ENCODE results near the gene BPIFA1. TPM values are rescaled to one million over a fixed set of nuclear protein-coding genes. Genes with fewer than 3 reads are reported as not detected.

The BPIFA1 gene
- total RNA-seq, 1 donor from 2014 or later = not detected

- Histone ChIP-seq H3K36me3 (no peaks in the 10 kb centered on the region), H3K9me3 (no peaks in the 10 kb centered on the region), H3K27me3 (no peaks in the 10 kb centered on the region), H3K27ac (no peak overlapping the region), H3K4me1 (no peaks in the 10 kb centered on the region), H3K4me3 (no peak overlapping the region)
- TF ChIP-seq POLR2AphosphoS5 (IDR thresholded peaks at IDR 0.05; ENCODE audit: insufficient read depth in 1 of 2, low read depth in 1 of 2) (no peak), POLR2A (IDR thresholded peaks at IDR 0.05) (no peak), CTCF (IDR thresholded peaks at IDR 0.05) (no peak)
- DNase-seq (ENCODE audit: extremely low spot score in 2 of 2) = no peak
- intact Hi-C loops (cut with DNase I) = no loop called here
Observed at GRCh38 chr20:33282196-33282934, 46.6 kb downstream of the BPIFA1 start.

DNA sequence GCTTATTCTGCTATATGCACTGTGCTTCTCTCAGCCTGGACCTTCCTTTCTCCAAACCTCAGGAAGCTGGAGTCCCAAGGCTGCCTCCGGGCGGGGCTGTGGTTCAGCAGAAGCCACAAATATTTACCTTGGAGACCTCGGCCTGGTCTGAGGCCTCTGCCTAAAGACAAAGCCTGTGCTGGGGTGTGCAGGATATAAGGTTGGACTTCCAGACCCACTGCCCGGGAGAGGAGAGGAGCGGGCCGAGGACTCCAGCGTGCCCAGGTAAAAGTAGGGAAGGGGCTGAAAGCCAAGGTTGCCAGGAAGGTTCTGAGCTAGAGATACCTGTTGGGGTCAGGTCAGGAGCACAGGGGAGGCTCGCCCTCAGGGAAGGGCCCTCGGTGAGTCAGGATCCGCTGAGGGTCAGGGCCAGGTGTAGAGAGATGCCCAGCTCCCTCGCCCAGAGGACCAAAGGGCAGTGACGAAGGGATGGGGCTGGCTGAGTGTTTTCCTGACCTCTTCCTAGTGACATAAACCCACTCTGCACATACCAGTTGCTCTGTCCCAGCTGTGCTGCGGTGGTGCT lies 47.3 kb downstream of the BPIFA1 start, which contains the start of gene BPIFB1:
BPIFB1 (plus strand) TSS at position 224 of the 565 bp plus-strand sequence. CDS start 2,860 bp downstream, outside the sequence.
- Histone ChIP-seq H3K36me3 (no peaks in the 10 kb centered on the region), H3K27ac (no peak within 1 kb of the TSS), H3K4me3 (no peak within 1 kb of the TSS), H3K27me3 (no peaks in the 10 kb centered on the region), H3K4me1 (no peaks in the 10 kb centered on the region), H3K9me3 (no peaks in the 10 kb centered on the region)
- TF ChIP-seq POLR2A (IDR thresholded peaks at IDR 0.05) = no peak
- TF ChIP-seq CTCF (IDR thresholded peaks at IDR 0.05) = no peak
- no peak for TF ChIP-seq POLR2AphosphoS5 (IDR thresholded peaks at IDR 0.05; ENCODE audit: insufficient read depth in 1 of 2, low read depth in 1 of 2)
- intact Hi-C loops (cut with DNase I) = no loop called here
- no peak for DNase-seq (ENCODE audit: extremely low spot score in 2 of 2)

DNA sequence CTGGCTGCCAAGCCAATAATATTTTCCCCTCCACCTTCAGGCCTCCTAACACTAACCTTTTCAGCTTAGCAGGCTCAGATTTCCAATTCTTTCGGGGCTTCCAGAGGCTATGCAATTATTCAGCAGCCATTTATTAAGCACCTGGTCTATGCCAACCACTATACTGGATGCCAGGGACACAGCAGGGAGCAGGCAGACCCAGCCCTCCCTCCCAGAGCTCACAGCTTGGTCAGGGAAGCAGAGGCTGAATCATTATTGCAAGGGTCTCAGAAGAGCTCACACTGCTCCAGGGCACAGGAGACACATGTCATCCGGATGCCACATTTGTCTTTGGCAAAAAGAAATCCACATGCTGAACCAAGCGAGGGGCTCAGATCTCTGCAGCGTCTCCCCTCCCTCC lies 48.5 kb downstream of the BPIFA1 start:
- no peaks in the 10 kb centered on the region for H3K9me3 ChIP-seq
- H3K4me3 ChIP-seq = no peak overlapping the region
- intact Hi-C loops (cut with DNase I) = no loop called here
- no peaks in the 10 kb centered on the region for H3K36me3 ChIP-seq
- H3K27me3 ChIP-seq = no peaks in the 10 kb centered on the region
- H3K4me1 ChIP-seq = no peaks in the 10 kb centered on the region
- H3K27ac ChIP-seq = no peak overlapping the region
- no peak for DNase-seq (ENCODE audit: extremely low spot score in 2 of 2)
- TF ChIP-seq CTCF (IDR thresholded peaks at IDR 0.05) (no peak), POLR2A (IDR thresholded peaks at IDR 0.05) (no peak), POLR2AphosphoS5 (IDR thresholded peaks at IDR 0.05; ENCODE audit: insufficient read depth in 1 of 2, low read depth in 1 of 2) (no peak)

DNA sequence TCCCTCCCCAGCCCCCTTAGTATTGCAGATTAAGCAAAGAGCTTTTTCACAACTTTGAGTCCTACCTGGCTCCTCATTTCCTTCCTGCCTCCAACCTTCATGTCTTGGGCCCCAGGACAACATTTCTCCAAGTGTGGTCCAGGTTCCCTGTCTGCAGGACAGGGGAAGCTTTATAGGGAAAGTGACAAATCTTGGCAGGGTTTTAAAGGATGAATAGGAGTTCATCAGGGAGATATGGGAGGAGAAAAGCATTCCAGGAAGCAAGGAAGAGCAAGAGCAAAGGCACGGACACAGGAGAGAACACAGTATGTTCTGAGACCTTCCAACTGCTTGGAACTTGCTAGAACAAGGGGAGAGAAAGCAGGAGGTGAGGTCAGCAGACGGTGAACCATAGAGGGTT lies 49.1 kb downstream of the BPIFA1 start:
- Histone ChIP-seq H3K9me3 (no peaks in the 10 kb centered on the region), H3K27me3 (no peaks in the 10 kb centered on the region), H3K36me3 (no peaks in the 10 kb centered on the region), H3K4me3 (no peak overlapping the region), H3K4me1 (no peaks in the 10 kb centered on the region), H3K27ac (no peak overlapping the region)
- DNase-seq (ENCODE audit: extremely low spot score in 2 of 2) = no peak
- TF ChIP-seq CTCF (IDR thresholded peaks at IDR 0.05) (no peak), POLR2AphosphoS5 (IDR thresholded peaks at IDR 0.05; ENCODE audit: insufficient read depth in 1 of 2, low read depth in 1 of 2) (no peak), POLR2A (IDR thresholded peaks at IDR 0.05) (no peak)
- intact Hi-C loops (cut with DNase I) = no loop called here

All from vagina (tissue), 2 donors.